Natural killer cell (primary cell): ENCODE results near the gene TRIM31. TPM values are rescaled to one million over a fixed set of nuclear protein-coding genes. Genes with fewer than 3 reads are reported as not detected.

Experiments used
- ATAC-seq, 3 donors: fragments of 150-1000 bp in 2 of 3; fragments of 200-7000 bp in 1 of 3; cut with Tn5 transposase; 1 replicate in 1 of 3; 2 replicates in 2 of 3; pipeline ENCODE4 v1.10.0; 2021; ENCODE audit warnings: mild to moderate bottlenecking in 2 of 3, moderate library complexity in 2 of 3
- DNase-seq, 2 donors: peaks; one replicate each; pipeline versions ENCODE4 v3.0.0 to v3.0.0-alpha.2; 2013 to 2021; ENCODE audit warnings: mixed read lengths in 1 of 2
- H3K27ac ChIP-seq: one replicate; pipeline ENCODE4 v1.5.1; 2013; ENCODE audit warnings: mild to moderate bottlenecking, low read length
- H3K27me3 ChIP-seq: one replicate; pipeline ENCODE4 v1.6.1; 2013; ENCODE audit warnings: low read length; ENCODE audit not compliant: control insufficient read depth, insufficient read depth
- H3K36me3 ChIP-seq: one replicate; pipeline ENCODE4 v1.6.1; 2013; ENCODE audit warnings: low read length; ENCODE audit not compliant: control insufficient read depth, insufficient read depth
- H3K4me1 ChIP-seq: one replicate; pipeline ENCODE4 v1.6.1; 2013; ENCODE audit warnings: low read length; ENCODE audit not compliant: control insufficient read depth, insufficient read depth
- H3K4me3 ChIP-seq: one replicate; pipeline ENCODE4 v1.5.1; 2013; ENCODE audit warnings: low read length
- H3K9me3 ChIP-seq: one replicate; pipeline ENCODE4 v1.6.1; 2013; ENCODE audit warnings: low read length; ENCODE audit not compliant: control insufficient read depth, insufficient read depth
- H3K27ac Mint-ChIP-seq, 2 donors: one replicate each; pipeline ENCODE4 v1.8.0; 2022; ENCODE audit warnings: mild to moderate bottlenecking in 2 of 2, mixed read lengths in 2 of 2, moderate library complexity in 1 of 2
- H3K27me3 Mint-ChIP-seq, 2 donors: one replicate each; pipeline ENCODE4 v1.8.0; 2022; ENCODE audit warnings: low read depth in 2 of 2, mixed read lengths in 2 of 2
- H3K36me3 Mint-ChIP-seq: one replicate; pipeline ENCODE4 v1.8.0; 2022; ENCODE audit warnings: mixed read lengths
- H3K4me1 Mint-ChIP-seq, 2 donors: one replicate each; pipeline ENCODE4 v1.8.0; 2022; ENCODE audit warnings: mixed read lengths in 2 of 2
- H3K4me3 Mint-ChIP-seq: one replicate; pipeline ENCODE4 v1.8.0; 2022; ENCODE audit warnings: mild to moderate bottlenecking, moderate library complexity, mixed read lengths
- H3K9me3 Mint-ChIP-seq, 2 donors: one replicate each; pipeline ENCODE4 v1.8.0; 2022; ENCODE audit warnings: mixed read lengths in 2 of 2
- WGBS: methylation state at CpG from one replicate; pipeline ENCODE4 v1.1.7; 2013; ENCODE audit warnings: missing lambda C conversion rate; ENCODE audit not compliant: insufficient coverage; 5-methylcytosine and 5-hydroxymethylcytosine counted together
- intact Hi-C: fragments of 100-400 bp; cut with micrococcal nuclease; formaldehyde crosslinking; loops from one replicate; pipeline ENCODE4 v1.14.2; 2022
- total RNA-seq, 4 donors: library from RNA; stranded (reverse); fragments of 120-200 nt in 1 of 4; gene quantifications; one replicate each; pipeline versions ENCODE4 v1.2.3 to v1.2.4, GENCODE V29; 2013 to 2022
- TF ChIP-seq, protein P1 (sequence below): fragments of 200-600 bp; IDR thresholded peaks from one replicate; pipeline ENCODE4 v1.8.0; 2022; ENCODE audit warnings: antibody characterized with exemption

Gene TRIM31
- total RNA-seq, 3 donors from 2014 or later (not counting 1 experiment from before 2014, with no cell fraction given): not detected

DNA sequence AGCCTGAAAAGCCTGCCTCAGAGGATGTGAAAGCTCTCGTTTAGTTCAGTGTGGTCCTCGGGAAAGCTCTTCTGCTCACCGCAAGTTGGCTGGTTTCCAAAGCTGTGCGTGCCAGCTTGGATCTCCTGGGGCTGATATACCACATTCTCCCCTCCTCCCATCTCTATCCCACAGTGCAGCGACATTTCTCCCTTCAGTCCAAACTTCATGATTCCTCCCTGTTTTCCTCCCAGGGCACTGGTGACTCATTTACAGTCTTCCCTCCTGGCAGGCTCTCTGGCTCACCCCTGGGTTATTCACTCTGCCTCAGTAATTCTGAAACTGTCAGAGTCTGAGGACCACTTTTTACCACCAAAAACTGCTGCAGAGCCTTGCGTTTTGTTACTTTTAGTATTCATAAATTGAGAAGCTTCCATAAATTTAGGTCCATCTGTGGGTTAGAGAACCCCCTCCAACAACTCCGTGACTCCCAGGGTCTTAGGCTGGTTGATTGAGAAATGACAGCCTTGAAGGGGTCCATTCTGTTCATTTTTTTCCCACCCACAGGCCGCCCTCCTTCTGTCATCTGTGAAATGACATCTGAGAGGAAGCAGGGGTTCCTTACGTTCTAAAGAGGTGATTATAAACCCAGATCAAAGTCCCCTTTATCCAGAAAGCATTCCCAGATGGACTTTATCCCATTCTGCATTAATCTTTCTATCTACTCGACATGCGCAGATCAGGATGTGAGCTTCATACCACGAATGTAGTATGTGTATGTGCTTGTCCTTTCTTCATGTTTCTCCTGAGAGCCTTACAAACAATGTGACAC is 42.0 kb upstream of the TRIM31 start:
- no peaks in the 10 kb centered on the region for H3K36me3 Mint-ChIP-seq
- TF ChIP-seq, protein P1, sequence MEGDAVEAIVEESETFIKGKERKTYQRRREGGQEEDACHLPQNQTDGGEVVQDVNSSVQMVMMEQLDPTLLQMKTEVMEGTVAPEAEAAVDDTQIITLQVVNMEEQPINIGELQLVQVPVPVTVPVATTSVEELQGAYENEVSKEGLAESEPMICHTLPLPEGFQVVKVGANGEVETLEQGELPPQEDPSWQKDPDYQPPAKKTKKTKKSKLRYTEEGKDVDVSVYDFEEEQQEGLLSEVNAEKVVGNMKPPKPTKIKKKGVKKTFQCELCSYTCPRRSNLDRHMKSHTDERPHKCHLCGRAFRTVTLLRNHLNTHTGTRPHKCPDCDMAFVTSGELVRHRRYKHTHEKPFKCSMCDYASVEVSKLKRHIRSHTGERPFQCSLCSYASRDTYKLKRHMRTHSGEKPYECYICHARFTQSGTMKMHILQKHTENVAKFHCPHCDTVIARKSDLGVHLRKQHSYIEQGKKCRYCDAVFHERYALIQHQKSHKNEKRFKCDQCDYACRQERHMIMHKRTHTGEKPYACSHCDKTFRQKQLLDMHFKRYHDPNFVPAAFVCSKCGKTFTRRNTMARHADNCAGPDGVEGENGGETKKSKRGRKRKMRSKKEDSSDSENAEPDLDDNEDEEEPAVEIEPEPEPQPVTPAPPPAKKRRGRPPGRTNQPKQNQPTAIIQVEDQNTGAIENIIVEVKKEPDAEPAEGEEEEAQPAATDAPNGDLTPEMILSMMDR: no peak
- Histone ChIP-seq H3K36me3 (no peaks in the 10 kb centered on the region), H3K27ac (no peak overlapping the region), H3K27me3 (peaks cover 5% of the 10 kb centered on the region), H3K9me3 (no peaks in the 10 kb centered on the region), H3K4me1 (no peaks in the 10 kb centered on the region), H3K4me3 (no peak overlapping the region)
- no peak overlapping the region for H3K27ac Mint-ChIP-seq
- H3K4me3 Mint-ChIP-seq: no peak overlapping the region
- WGBS: 84% methylated on average over 7 of the region's 12 CpGs
- H3K27me3 Mint-ChIP-seq: peaks cover 18 to 46% of the 10 kb centered on the region in 2 donors
- no peak for ATAC-seq
- H3K4me1 Mint-ChIP-seq: peaks cover 4 to 5% of the 10 kb centered on the region in 2 donors
- no peak for DNase-seq
- intact Hi-C loops: no loop called here
- H3K9me3 Mint-ChIP-seq: no peaks in the 10 kb centered on the region

DNA sequence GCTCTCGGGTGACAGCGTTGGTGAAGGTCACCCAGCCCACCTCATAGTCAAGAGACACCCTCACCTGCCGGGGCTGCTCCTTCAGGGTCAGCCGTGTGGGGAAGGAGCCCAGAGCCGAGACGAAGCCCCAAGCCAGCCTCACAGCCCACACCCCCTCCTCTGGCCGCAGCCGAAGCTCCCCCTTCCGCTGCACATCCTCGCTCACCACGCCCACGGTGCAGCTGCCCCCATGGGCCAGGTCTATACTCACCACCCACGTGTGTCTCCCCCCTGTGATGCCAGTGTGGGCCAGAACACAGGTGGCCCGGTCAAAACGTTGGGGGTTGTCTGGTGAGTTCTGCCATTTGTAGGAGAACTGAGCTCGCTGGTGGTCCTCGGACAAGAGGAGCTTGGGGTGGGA is 41.2 kb upstream of the TRIM31 start:
- H3K4me1 Mint-ChIP-seq: peaks cover 4 to 5% of the 10 kb centered on the region in 2 donors
- no peaks in the 10 kb centered on the region for H3K36me3 Mint-ChIP-seq
- Histone ChIP-seq H3K27me3 (peaks cover 5% of the 10 kb centered on the region), H3K4me1 (no peaks in the 10 kb centered on the region), H3K4me3 (no peak overlapping the region), H3K36me3 (no peaks in the 10 kb centered on the region), H3K9me3 (no peaks in the 10 kb centered on the region), H3K27ac (no peak overlapping the region)
- TF ChIP-seq, protein P1: no peak
- no peak overlapping the region for H3K27ac Mint-ChIP-seq
- ATAC-seq (no peak), DNase-seq (no peak)
- H3K27me3 Mint-ChIP-seq: peaks cover 18 to 39% of the 10 kb centered on the region in 2 donors
- H3K9me3 Mint-ChIP-seq: no peaks in the 10 kb centered on the region
- intact Hi-C loops: no loop called here
- WGBS: 93% methylated on average over 17 of the region's 17 CpGs
- no peak overlapping the region for H3K4me3 Mint-ChIP-seq

DNA sequence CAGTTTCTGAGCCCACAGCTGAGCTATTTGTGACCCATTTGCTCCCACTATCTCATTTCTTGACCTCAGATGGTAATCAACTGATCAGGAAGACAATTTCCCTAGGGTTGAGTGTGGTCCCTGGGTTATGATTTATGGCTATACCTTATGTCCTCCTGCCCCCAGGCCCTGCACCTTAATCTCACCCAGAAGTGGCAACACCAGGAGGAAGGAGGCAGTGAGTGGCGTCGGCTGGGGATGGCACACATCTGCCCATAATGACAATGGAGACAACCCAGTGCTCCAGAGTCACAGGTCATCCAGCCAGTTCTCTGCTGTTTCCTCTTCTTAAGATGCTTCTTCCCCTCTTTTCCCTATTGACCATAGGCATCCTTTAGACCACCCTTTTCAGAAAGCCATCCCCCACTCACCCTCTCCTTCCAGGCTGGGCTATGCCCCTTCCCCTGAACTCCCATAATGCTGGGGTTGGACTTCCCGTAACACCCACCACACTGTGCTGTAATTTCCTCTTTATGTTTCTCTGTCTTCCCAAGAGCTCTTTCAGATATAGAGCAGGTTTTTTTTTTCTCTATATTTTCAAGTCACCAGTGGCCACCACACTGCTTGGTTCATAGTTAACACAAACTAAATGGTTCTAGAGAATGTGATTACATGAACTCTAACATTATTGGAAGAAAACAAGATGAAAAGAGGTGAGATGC is 40.2 kb upstream of the TRIM31 start:
- intact Hi-C loops: no loop called here
- 89% methylated on average over 3 of the region's 3 CpGs for WGBS
- ATAC-seq (no peak), DNase-seq (no peak)
- no peak overlapping the region for H3K4me3 ChIP-seq
- TF ChIP-seq, protein P1: no peak
- Mint-ChIP-seq H3K36me3 (no peaks in the 10 kb centered on the region), H3K4me3 (no peak overlapping the region), H3K9me3 (no peaks in the 10 kb centered on the region), H3K4me1 (peaks cover 4 to 5% of the 10 kb centered on the region in 2 donors), H3K27me3 (peaks cover 20 to 30% of the 10 kb centered on the region in 2 donors), H3K27ac (no peak overlapping the region)
- no peaks in the 10 kb centered on the region for H3K9me3 ChIP-seq
- no peak overlapping the region for H3K27ac ChIP-seq
- no peaks in the 10 kb centered on the region for H3K4me1 ChIP-seq
- peaks cover 3% of the 10 kb centered on the region for H3K27me3 ChIP-seq
- H3K36me3 ChIP-seq: no peaks in the 10 kb centered on the region
